ENCODE measurements around the gene PLCL2.
"Not testable (repeated sequence)": the region's sequence is repeated elsewhere in the genome, so short reads cannot be mapped to it uniquely, and the experiment has no call there.

The PLCL2 gene

GRCh38 chr3:16978234-16978920 is 93.6 kb downstream of the PLCL2 start:
- DNase-seq: no peak

GRCh38 chr3:16978921-16979271 is 94.1 kb downstream of the PLCL2 start:
- no peak for DNase-seq

GRCh38 chr3:16979769-16980515 is 95.2 kb downstream of the PLCL2 start:
- not testable (repeated sequence) for DNase-seq

- not testable (repeated sequence) for DNase-seq
Observed at GRCh38 chr3:16980526-16980925, 95.8 kb downstream of the PLCL2 start.

GRCh38 chr3:16982460-16982859 is 97.7 kb downstream of the PLCL2 start:
- peak; percentile 32 for DNase-seq

- DNase-seq: no peak
Observed at GRCh38 chr3:16985608-16986007, 100.9 kb downstream of the PLCL2 start.

- DNase-seq: no peak
Observed at GRCh38 chr3:16987141-16987540, 102.4 kb downstream of the PLCL2 start.

GRCh38 chr3:16990163-16990562 is 105.4 kb downstream of the PLCL2 start:
- DNase-seq: no peak

- DNase-seq: peak; percentile 19
Observed at GRCh38 chr3:16992198-16992597, 107.4 kb downstream of the PLCL2 start.

GRCh38 chr3:16993227-16993626 is 108.5 kb downstream of the PLCL2 start:
- no peak for DNase-seq

GRCh38 chr3:16994854-16995525 is 110.2 kb downstream of the PLCL2 start:
- DNase-seq: no peak

- no peak for DNase-seq
Observed at GRCh38 chr3:16995601-16996000, 110.8 kb downstream of the PLCL2 start.

GRCh38 chr3:16998236-16998923 is 113.6 kb downstream of the PLCL2 start:
- peak; percentile 12 for DNase-seq

- DNase-seq: peak; percentile 40
Observed at GRCh38 chr3:16999161-16999560, 114.4 kb downstream of the PLCL2 start.

GRCh38 chr3:16999871-17000270 is 115.1 kb downstream of the PLCL2 start:
- DNase-seq: no peak

- no peak for DNase-seq
Observed at GRCh38 chr3:17003457-17003856, 118.7 kb downstream of the PLCL2 start.

GRCh38 chr3:17006132-17006852 is 121.5 kb downstream of the PLCL2 start:
- peak; percentile 86 for DNase-seq

- no peak for DNase-seq
Observed at GRCh38 chr3:17007284-17007683, 122.5 kb downstream of the PLCL2 start.

- DNase-seq: no peak
Observed at GRCh38 chr3:17009826-17010225, 125.1 kb downstream of the PLCL2 start.

GRCh38 chr3:17011728-17012338 is 127.1 kb downstream of the PLCL2 start:
- no peak for DNase-seq

- DNase-seq: no peak
Observed at GRCh38 chr3:17013050-17013449, 128.3 kb downstream of the PLCL2 start.

GRCh38 chr3:17013571-17013970 is 128.8 kb downstream of the PLCL2 start:
- DNase-seq: no peak

All from hematopoietic multipotent progenitor cell treated with erythropoietin and hydrocortisone succinate and interleukin-3 and kit ligand, for 6 days (in vitro differentiated cells).